Measurements from ENCODE around the gene TTLL11.

GRCh38 chr9:121865060-121865459, 228.0 kb downstream of the TTLL11 start:
- no peak for TF ChIP-seq CTCF (conservative IDR thresholded peaks at IDR 0.05; ENCODE audit: low read length)
- TF ChIP-seq EZH2phosphoT487 (IDR thresholded peaks at IDR 0.05; ENCODE audit: borderline replicate concordance), result no peak

Measured in Loucy (cell line).